ENCODE measurements around the gene RPN2. TPM values are rescaled to one million over a fixed set of nuclear protein-coding genes. Genes with fewer than 3 reads are reported as not detected.
A peak's percentile ranks its signal among the peaks of the same experiment; 100 is the strongest.

The RPN2 gene
- total RNA-seq, 1 donor = 218 TPM

DNA sequence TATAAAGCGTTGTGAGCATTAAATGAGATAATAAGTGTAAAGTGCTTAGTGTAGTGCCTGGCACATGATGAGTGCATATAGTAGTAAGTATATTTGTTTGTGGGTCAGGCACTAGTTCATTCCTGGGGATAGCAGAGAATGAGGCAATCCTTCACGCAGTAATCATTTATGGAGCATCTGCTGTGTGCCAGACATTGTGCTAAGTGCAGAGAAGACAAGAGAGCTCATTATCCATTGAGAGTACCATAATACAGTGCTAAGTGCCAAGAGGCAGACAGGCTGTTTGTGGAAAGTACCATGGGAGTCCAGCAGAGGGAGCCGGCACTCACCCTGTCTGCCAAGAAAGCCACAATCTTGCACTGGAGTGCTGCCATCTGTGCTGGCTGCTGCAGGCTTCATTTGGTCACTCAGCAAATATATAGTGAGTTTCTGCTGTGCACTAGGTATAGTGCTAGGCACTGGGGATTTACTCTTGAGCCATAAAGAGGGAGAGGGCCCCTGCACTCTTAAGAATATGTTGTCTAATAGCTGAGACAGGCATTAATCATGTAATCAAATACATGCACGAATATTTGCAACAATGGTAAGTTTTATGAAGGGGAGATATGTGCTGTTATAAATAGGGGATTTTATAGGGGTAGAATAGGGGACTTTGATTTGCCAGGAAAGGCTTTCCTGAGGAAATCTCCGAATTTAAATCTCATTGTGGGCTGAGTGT lies 13.2 kb downstream of the RPN2 start:
- H3K4me3 ChIP-seq (ENCODE audit: low read depth, low read length) = no peak overlapping the region
- TF ChIP-seq, protein P1, sequence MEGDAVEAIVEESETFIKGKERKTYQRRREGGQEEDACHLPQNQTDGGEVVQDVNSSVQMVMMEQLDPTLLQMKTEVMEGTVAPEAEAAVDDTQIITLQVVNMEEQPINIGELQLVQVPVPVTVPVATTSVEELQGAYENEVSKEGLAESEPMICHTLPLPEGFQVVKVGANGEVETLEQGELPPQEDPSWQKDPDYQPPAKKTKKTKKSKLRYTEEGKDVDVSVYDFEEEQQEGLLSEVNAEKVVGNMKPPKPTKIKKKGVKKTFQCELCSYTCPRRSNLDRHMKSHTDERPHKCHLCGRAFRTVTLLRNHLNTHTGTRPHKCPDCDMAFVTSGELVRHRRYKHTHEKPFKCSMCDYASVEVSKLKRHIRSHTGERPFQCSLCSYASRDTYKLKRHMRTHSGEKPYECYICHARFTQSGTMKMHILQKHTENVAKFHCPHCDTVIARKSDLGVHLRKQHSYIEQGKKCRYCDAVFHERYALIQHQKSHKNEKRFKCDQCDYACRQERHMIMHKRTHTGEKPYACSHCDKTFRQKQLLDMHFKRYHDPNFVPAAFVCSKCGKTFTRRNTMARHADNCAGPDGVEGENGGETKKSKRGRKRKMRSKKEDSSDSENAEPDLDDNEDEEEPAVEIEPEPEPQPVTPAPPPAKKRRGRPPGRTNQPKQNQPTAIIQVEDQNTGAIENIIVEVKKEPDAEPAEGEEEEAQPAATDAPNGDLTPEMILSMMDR (IDR thresholded peaks at IDR 0.05; ENCODE audit: insufficient read depth, low read depth, low read length) = peak; percentile 95
- peak; percentile 88 for DNase-seq (ENCODE audit: low read depth)

GRCh38 chr20:37193226-37193625 lies 14.1 kb downstream of the RPN2 start:
- DNase-seq (ENCODE audit: low read depth) = no peak
- TF ChIP-seq, protein P1 (IDR thresholded peaks at IDR 0.05; ENCODE audit: insufficient read depth, low read depth, low read length) = no peak

DNA sequence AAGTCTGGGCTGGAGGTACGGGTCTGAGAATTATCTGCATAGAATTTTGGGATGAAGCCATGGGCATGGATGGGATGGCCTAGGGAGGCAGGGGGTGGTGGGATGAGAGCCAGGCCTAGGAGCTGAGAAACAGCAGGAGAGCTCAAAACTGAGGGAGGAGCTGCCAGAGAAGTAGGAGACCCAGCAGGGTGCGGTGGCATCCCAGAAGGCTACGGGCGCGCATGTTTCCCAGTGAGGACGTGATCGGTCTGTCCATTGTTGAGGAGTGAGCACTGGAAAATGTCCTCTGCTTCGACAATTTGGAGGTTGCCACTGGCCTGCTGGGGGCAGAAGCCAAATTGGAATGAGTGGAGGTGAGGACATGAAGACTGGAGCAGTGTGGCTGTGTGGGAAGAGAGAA lies 14.7 kb downstream of the RPN2 start:
- TF ChIP-seq, protein P1 (IDR thresholded peaks at IDR 0.05; ENCODE audit: insufficient read depth, low read depth, low read length) = no peak
- no peak overlapping the region for H3K4me3 ChIP-seq (ENCODE audit: low read depth, low read length)

More at GRCh38 chr20:37193226-37193625, 14.1 kb downstream of the RPN2 start:
- H3K4me3 ChIP-seq (ENCODE audit: low read depth, low read length) = no peak overlapping the region

GRCh38 chr20:37194621-37195417 lies 15.7 kb downstream of the RPN2 start:
- DNase-seq (ENCODE audit: low read depth) = no peak
- no peak overlapping the region for H3K4me3 ChIP-seq (ENCODE audit: low read depth, low read length)
- TF ChIP-seq, protein P1 (IDR thresholded peaks at IDR 0.05; ENCODE audit: insufficient read depth, low read depth, low read length) = no peak

More for the DNA sequence above, 14.7 kb downstream of the RPN2 start:
- no peak for DNase-seq (ENCODE audit: low read depth)

GRCh38 chr20:37198932-37199660 lies 20.0 kb downstream of the RPN2 start:
- TF ChIP-seq, protein P1 (IDR thresholded peaks at IDR 0.05; ENCODE audit: insufficient read depth, low read depth, low read length) = no peak
- no peak for DNase-seq (ENCODE audit: low read depth)
- no peak overlapping the region for H3K4me3 ChIP-seq (ENCODE audit: low read depth, low read length)

- TF ChIP-seq, protein P1 (IDR thresholded peaks at IDR 0.05; ENCODE audit: insufficient read depth, low read depth, low read length) = no peak
- no peak for DNase-seq (ENCODE audit: low read depth)
- no peak overlapping the region for H3K4me3 ChIP-seq (ENCODE audit: low read depth, low read length)
Observed at GRCh38 chr20:37200376-37200775, 21.2 kb downstream of the RPN2 start.
